ENCODE measurements around the gene GAB2.

GRCh38 chr11:78343303-78343702 lies 74.3 kb downstream of the GAB2 start:
- no peak for TF ChIP-seq POLR2A (IDR thresholded peaks at IDR 0.05; ENCODE audit: low read length)
- no peak for TF ChIP-seq GATA1 (IDR thresholded peaks at IDR 0.05; ENCODE audit: low read depth, low read length)

All from erythroblast (primary cell).